Gastroesophageal sphincter (tissue), 4 donors: ENCODE results near the gene HS6ST3. TPM values are rescaled to one million over a fixed set of nuclear protein-coding genes. Genes with fewer than 3 reads are reported as not detected.

Source experiments
- ATAC-seq: fragments of 150-250 bp; one replicate; pipeline ENCODE4 v1.9.1; 2016; ENCODE audit warnings: mild to moderate bottlenecking, moderate library complexity
- H3K27ac ChIP-seq, 4 donors: fragments of 200-600 bp; sonication (generic) in 3 of 4; 1 replicate in 3 of 4; 2 replicates in 1 of 4; pipeline ENCODE4 v1.5.1; 2016 to 2019
- H3K27me3 ChIP-seq: fragments of 200-600 bp; sonication (generic); one replicate; pipeline ENCODE4 v1.5.1; 2019
- H3K36me3 ChIP-seq, 2 donors: fragments of 200-600 bp; sonication (generic); one replicate each; pipeline ENCODE4 v1.5.1; 2019; ENCODE audit warnings: control low read depth in 1 of 2
- H3K4me1 ChIP-seq, 3 donors: fragments of 200-600 bp; sonication (generic); 1 replicate in 2 of 3; 2 replicates in 1 of 3; pipeline ENCODE4 v1.5.1; 2016 to 2019; ENCODE audit warnings: control low read depth in 2 of 3
- H3K4me3 ChIP-seq, 2 donors: fragments of 200-600 bp; sonication (generic); one replicate each; pipeline ENCODE4 v1.5.1; 2019; ENCODE audit warnings: mild to moderate bottlenecking in 1 of 2, moderate library complexity in 1 of 2
- H3K9me3 ChIP-seq, 3 donors: fragments of 200-600 bp; sonication (generic); one replicate each; pipeline ENCODE4 v1.5.1; 2017 to 2019; ENCODE audit warnings: control low read depth in 2 of 3
- EP300 ChIP-seq: sonication (generic); formaldehyde crosslinking; IDR thresholded peaks from one replicate; pipeline ENCODE4 v1.6.1; 2017; ENCODE audit warnings: antibody characterized with exemption, mild to moderate bottlenecking
- POLR2A ChIP-seq, 2 donors: fragments of 450-650 bp; IDR thresholded peaks; one replicate each; pipeline ENCODE4 v1.6.1; 2017; ENCODE audit warnings: antibody characterized with exemption in 2 of 2, mild to moderate bottlenecking in 2 of 2, moderate library complexity in 1 of 2
- POLR2AphosphoS5 ChIP-seq: sonication (generic); formaldehyde crosslinking; IDR thresholded peaks from one replicate; pipeline ENCODE4 v1.6.1; 2017; ENCODE audit warnings: antibody characterized with exemption
- WGBS, 2 donors: methylation state at CpG; one replicate each; pipeline ENCODE4 v1.1.5; 2018; ENCODE audit warnings: low coverage in 1 of 2; 5-methylcytosine and 5-hydroxymethylcytosine counted together
- total RNA-seq, 4 donors: library from RNA; depleted of rRNA; stranded (reverse); fragments of >200 nt; gene quantifications; one replicate each; pipeline ENCODE4 v1.1.0, GENCODE V29; 2016
- TF ChIP-seq, protein P1 (sequence below), 4 experiments: fragments of 200-600 bp in 2 of 4; fragments of 450-650 bp in 2 of 4; sonication (generic) in 1 of 4; IDR thresholded peaks; one replicate each; pipeline ENCODE4 v1.5.1; 2017 to 2019; ENCODE audit warnings: antibody characterized with exemption in 4 of 4, mild to moderate bottlenecking in 2 of 4, moderate library complexity in 2 of 4

Gene HS6ST3
- total RNA-seq, 4 donors from 2014 or later = 3.4 to 13.2 (median 5.2) TPM

DNA sequence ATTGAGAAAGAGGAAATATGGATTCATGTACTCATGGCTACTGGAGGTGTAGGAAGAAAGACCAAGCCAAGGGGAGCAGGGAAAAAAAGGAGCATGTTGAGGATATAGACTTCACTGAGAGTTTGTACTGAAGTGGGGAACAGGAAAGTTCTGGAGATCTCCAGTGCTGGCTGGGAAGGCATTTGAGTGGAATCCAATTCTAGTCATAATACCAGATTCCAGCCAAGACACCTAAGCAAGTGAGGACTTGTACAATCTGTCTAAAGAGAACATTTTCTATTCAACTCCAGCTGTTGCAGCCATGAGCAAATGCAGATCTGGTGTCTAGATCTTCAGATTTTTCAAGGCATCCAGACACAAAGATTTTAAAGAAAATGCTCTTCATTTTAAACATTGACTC lies 491.8 kb downstream of the HS6ST3 start:
- H3K27me3 ChIP-seq = no peaks in the 10 kb centered on the region
- no peak overlapping the region for H3K27ac ChIP-seq
- H3K9me3 ChIP-seq = no peaks in the 10 kb centered on the region
- no peak overlapping the region for H3K4me3 ChIP-seq
- TF ChIP-seq POLR2A (IDR thresholded peaks at IDR 0.05) (no peak), POLR2AphosphoS5 (no peak), EP300 (no peak)
- TF ChIP-seq, protein P1, sequence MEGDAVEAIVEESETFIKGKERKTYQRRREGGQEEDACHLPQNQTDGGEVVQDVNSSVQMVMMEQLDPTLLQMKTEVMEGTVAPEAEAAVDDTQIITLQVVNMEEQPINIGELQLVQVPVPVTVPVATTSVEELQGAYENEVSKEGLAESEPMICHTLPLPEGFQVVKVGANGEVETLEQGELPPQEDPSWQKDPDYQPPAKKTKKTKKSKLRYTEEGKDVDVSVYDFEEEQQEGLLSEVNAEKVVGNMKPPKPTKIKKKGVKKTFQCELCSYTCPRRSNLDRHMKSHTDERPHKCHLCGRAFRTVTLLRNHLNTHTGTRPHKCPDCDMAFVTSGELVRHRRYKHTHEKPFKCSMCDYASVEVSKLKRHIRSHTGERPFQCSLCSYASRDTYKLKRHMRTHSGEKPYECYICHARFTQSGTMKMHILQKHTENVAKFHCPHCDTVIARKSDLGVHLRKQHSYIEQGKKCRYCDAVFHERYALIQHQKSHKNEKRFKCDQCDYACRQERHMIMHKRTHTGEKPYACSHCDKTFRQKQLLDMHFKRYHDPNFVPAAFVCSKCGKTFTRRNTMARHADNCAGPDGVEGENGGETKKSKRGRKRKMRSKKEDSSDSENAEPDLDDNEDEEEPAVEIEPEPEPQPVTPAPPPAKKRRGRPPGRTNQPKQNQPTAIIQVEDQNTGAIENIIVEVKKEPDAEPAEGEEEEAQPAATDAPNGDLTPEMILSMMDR (IDR thresholded peaks at IDR 0.05) = no peak
- no peaks in the 10 kb centered on the region for H3K36me3 ChIP-seq
- no peak for ATAC-seq
- no peaks in the 10 kb centered on the region for H3K4me1 ChIP-seq

DNA sequence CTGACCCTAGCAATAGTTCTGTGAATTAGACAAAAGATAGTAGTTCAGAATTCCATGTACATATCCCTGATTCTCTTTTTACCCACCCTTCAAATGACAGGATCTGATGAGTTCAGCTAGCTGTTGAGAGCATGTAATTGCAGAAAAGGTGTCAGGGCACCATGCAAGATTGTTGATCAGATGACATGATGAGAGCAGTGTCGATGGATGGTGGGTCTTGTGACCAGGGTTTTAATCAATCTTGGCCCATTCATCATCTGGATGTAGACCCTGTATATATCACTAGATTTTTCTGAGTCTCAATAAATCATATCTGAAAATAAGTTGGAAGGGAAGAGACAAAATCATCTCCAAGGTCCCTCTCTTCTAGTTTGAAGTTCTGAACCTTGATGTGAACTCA lies 525.3 kb downstream of the HS6ST3 start:
- 80 to 92% methylated on average over 1 of the region's 1 CpG for WGBS, 2 donors
- ATAC-seq = no peak
- no peaks in the 10 kb centered on the region for H3K27me3 ChIP-seq

DNA sequence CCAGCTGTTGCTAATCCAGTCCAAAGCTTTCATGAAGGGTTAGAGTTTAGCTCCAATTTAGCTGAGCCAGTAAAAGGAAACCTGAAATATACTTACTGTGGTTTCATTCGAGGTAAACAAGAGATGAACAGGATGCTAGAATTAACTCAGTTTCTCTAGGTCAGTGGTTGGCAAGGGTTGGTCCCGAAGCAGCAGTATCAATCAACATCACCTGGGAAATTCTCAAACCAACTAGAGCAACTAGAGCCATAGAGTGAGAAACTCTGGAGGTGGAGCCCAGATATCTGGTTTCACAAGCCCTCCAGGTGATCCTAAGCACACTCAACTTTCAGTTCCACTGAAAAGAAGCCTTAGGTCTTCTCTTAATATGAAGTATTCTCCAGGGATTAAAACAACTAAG lies 527.6 kb downstream of the HS6ST3 start:
- ATAC-seq = no peak
- 57% methylated on average over 1 of the region's 2 CpGs; no CpG with 5 or more reads in 1 of the 2 donors for WGBS, 2 donors
- Histone ChIP-seq H3K4me3 (no peak overlapping the region), H3K27ac (no peak overlapping the region), H3K4me1 (no peaks in the 10 kb centered on the region), H3K27me3 (no peaks in the 10 kb centered on the region), H3K36me3 (no peaks in the 10 kb centered on the region), H3K9me3 (no peaks in the 10 kb centered on the region)
- TF ChIP-seq, protein P1 (IDR thresholded peaks at IDR 0.05) = no peak
- TF ChIP-seq POLR2AphosphoS5 = no peak
- TF ChIP-seq POLR2A (IDR thresholded peaks at IDR 0.05) = no peak
- no peak for TF ChIP-seq EP300

More for the DNA sequence above, 525.3 kb downstream of the HS6ST3 start:
- no peaks in the 10 kb centered on the region for H3K9me3 ChIP-seq
- TF ChIP-seq POLR2AphosphoS5 = no peak
- no peak for TF ChIP-seq POLR2A (IDR thresholded peaks at IDR 0.05)
- TF ChIP-seq, protein P1 (IDR thresholded peaks at IDR 0.05) = no peak
- H3K36me3 ChIP-seq = no peaks in the 10 kb centered on the region
- H3K4me1 ChIP-seq = no peaks in the 10 kb centered on the region
- no peak overlapping the region for H3K4me3 ChIP-seq
- no peak overlapping the region for H3K27ac ChIP-seq

DNA sequence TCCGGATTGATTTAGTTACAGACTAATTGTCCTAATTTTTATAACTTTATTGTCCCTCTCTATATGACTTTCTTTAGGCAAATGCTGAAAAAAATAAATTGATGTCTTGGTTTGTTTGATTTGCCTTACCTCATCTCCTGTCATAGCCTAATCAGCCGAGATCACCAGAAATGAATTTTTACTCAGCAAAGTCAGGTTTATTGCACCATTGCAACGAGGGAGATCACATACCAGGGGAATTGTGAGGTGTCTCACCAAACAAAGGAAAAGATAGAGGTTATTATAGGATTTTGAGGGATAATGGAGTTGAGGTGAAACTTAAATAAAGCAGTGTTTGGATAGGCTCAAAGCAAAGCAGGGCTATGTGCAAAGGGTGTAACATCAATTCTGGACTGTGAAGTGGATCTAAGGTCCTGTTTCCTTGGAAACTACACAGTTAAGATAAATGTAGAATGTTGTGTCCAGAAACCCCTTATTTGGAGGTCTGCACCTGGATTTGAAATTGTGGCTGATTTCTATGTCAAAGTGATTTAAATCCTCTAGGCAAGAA lies 531.8 kb downstream of the HS6ST3 start:
- Histone ChIP-seq H3K4me1 (no peaks in the 10 kb centered on the region), H3K27me3 (no peaks in the 10 kb centered on the region), H3K27ac (no peak overlapping the region), H3K4me3 (no peak overlapping the region), H3K9me3 (no peaks in the 10 kb centered on the region), H3K36me3 (no peaks in the 10 kb centered on the region)
- no peak for ATAC-seq
- no peak for TF ChIP-seq EP300
- TF ChIP-seq POLR2AphosphoS5 = no peak
- TF ChIP-seq POLR2A (IDR thresholded peaks at IDR 0.05) = no peak
- TF ChIP-seq, protein P1 (IDR thresholded peaks at IDR 0.05) = no peak
- WGBS, 2 donors = 53 to 77% methylated on average over 3 of the region's 3 CpGs

DNA sequence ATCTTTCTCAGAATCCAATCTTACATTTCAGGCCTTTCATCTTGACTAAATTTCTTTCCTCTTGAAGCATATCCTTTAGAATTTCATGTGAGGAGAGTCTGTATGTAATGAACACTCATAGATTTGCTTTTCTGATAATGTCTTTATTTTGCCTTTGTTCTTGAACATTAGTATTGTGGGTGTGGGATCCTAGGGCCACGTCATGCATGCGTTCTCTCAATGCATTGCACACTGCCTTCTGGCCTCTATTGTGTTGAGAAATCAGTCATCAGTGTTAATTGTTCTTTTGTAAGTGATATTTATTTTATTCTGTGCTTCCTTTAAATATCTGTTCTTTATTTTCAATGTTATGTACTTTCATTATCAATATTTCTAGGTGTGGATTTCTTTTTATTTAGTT lies 539.4 kb downstream of the HS6ST3 start:
- no peaks in the 10 kb centered on the region for H3K4me1 ChIP-seq
- H3K36me3 ChIP-seq = no peaks in the 10 kb centered on the region
- no peak overlapping the region for H3K27ac ChIP-seq
- H3K4me3 ChIP-seq = no peak overlapping the region
- TF ChIP-seq POLR2AphosphoS5 (no peak), POLR2A (IDR thresholded peaks at IDR 0.05) (no peak), EP300 (no peak)
- TF ChIP-seq, protein P1 (IDR thresholded peaks at IDR 0.05) = no peak
- no peaks in the 10 kb centered on the region for H3K27me3 ChIP-seq
- ATAC-seq = no peak
- WGBS, 2 donors = 88% methylated on average over 2 of the region's 2 CpGs; no CpG with 5 or more reads in 1 of the 2 donors
- no peaks in the 10 kb centered on the region for H3K9me3 ChIP-seq
